Spleen (tissue), 7 donors: ENCODE measurements around the gene OR6B1.

Experiments
- POLR2A ChIP-seq, 3 donors: fragments of 450-650 bp; IDR thresholded peaks; one replicate each; pipeline ENCODE4 v1.5.1; 2017; ENCODE audit warnings: antibody characterized with exemption in 3 of 3, mild to moderate bottlenecking in 1 of 3
- POLR2AphosphoS5 ChIP-seq, 3 donors: sonication (generic); formaldehyde crosslinking; IDR thresholded peaks; one replicate each; pipeline ENCODE4 v1.5.1; 2017; ENCODE audit warnings: antibody characterized with exemption in 3 of 3
- TF ChIP-seq, protein P1 (sequence below), 11 experiments: fragments of 200-600 bp in 7 of 11; fragments of 450-650 bp in 4 of 11; sonication (generic) in 4 of 11; IDR thresholded peaks in 8 of 11; conservative IDR thresholded peaks in 3 of 11; 1 replicate in 7 of 11; 2 replicates in 4 of 11; pipeline versions ENCODE4 v1.4.0 to v1.8.0; 2016 to 2021; ENCODE audit warnings: antibody characterized with exemption in 11 of 11, inconsistent platforms in 4 of 11, mild to moderate bottlenecking in 1 of 11
- donor health status: DM: no; HTN: no; CAD: no; lungs with moderate emphysema.
- donor health status: DM: no; HTN: no; CAD: no.
- donor health status: DM: no; HTN: no; CAD: no.

DNA sequence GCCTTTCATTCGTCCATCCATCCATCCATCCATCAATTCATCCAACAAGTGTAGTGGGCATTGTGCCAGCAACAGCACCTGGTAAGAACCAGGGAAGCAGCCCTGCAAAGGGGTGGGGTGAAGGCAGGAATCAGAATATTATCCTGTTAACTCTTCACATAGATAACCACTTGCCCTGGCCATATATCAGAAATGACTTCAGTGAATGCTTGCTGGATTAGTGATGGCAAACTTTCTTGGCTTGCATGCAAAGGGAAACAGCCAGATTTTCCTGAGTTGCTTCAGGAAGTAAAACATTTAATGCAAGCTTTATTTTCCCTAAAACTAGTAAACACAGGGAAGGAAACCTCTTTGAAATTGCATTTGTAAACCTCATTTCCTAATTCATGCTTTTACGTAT lies 49.4 kb downstream of the OR6B1 start:
- TF ChIP-seq, protein P1, sequence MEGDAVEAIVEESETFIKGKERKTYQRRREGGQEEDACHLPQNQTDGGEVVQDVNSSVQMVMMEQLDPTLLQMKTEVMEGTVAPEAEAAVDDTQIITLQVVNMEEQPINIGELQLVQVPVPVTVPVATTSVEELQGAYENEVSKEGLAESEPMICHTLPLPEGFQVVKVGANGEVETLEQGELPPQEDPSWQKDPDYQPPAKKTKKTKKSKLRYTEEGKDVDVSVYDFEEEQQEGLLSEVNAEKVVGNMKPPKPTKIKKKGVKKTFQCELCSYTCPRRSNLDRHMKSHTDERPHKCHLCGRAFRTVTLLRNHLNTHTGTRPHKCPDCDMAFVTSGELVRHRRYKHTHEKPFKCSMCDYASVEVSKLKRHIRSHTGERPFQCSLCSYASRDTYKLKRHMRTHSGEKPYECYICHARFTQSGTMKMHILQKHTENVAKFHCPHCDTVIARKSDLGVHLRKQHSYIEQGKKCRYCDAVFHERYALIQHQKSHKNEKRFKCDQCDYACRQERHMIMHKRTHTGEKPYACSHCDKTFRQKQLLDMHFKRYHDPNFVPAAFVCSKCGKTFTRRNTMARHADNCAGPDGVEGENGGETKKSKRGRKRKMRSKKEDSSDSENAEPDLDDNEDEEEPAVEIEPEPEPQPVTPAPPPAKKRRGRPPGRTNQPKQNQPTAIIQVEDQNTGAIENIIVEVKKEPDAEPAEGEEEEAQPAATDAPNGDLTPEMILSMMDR (IDR thresholded peaks at IDR 0.05 in 8 of 11, conservative IDR thresholded peaks at IDR 0.05 in 3 of 11) = no peak
- TF ChIP-seq POLR2AphosphoS5 (IDR thresholded peaks at IDR 0.05) (no peak), POLR2A (IDR thresholded peaks at IDR 0.05) (no peak)
